Measurements from ENCODE around the gene SLC26A1.

The SLC26A1 gene

DNA sequence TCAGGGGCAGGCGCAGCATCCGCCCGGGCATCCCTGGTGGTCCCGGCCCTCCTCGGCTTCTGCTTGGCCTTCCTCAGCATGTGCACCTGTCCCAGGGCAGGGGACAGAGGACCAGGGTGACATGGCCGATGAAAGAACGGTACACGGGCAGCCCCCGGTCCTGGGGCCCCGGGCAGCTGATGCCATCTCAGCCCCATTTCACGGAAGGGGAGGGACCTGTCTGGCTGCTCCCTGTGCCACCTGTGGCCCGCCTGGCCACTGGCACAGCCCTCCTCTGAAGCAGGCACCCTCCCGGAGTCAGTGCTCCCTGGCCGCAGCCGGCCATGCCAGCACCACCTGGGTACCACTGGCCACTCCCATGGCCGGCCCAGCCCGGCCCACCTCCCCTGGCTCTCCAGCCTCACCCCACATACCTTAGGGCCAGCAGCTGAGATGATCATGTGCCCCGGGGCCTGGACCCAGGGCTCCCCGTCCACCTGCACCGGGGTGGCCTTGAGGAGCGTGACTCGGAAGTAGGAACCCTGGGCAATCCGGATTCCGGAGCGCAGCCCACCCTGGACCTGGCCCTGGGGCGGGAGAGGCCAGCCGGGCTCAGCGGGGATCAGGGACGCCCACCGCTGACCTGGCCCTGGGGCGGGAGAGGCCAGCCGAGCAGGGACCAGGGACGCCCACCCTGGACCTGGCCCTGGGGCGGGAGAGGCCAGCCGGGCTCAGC, 32.4 kb downstream of the SLC26A1 start:
- no peak for DNase-seq (ENCODE audit: low read depth)
- no peak overlapping the region for H3K4me3 ChIP-seq (replicated peaks; ENCODE audit: low read depth, low read length)
- TF ChIP-seq, protein P1, sequence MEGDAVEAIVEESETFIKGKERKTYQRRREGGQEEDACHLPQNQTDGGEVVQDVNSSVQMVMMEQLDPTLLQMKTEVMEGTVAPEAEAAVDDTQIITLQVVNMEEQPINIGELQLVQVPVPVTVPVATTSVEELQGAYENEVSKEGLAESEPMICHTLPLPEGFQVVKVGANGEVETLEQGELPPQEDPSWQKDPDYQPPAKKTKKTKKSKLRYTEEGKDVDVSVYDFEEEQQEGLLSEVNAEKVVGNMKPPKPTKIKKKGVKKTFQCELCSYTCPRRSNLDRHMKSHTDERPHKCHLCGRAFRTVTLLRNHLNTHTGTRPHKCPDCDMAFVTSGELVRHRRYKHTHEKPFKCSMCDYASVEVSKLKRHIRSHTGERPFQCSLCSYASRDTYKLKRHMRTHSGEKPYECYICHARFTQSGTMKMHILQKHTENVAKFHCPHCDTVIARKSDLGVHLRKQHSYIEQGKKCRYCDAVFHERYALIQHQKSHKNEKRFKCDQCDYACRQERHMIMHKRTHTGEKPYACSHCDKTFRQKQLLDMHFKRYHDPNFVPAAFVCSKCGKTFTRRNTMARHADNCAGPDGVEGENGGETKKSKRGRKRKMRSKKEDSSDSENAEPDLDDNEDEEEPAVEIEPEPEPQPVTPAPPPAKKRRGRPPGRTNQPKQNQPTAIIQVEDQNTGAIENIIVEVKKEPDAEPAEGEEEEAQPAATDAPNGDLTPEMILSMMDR (IDR thresholded peaks at IDR 0.05; ENCODE audit: low read length, missing control alignments): no peak

DNA sequence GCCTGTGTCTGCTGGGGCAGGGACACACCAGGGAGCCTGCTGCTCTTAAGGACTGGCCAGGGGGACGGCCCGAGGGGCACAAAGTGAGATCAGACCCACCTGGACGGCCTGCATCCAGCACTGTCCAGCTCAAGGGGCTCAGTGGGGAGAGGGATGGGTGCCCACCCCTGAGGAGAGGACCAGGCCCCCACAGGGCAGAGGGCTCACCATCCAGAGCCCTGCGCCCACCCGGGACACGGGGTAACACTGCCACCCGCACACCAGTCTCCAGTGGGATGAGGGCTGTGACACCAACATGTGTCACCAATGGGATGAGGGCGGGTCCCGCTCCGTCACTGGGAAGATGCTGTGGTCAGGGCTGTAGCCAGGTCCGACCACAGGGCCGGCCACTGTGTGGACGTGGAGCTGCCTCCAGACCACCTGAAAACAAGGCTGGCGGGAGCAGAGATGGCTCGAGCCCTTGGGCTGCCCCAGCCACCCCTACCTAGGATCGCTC, 33.0 kb downstream of the SLC26A1 start:
- no peak for DNase-seq (ENCODE audit: low read depth)
- TF ChIP-seq, protein P1 (IDR thresholded peaks at IDR 0.05; ENCODE audit: low read length, missing control alignments): no peak

DNA sequence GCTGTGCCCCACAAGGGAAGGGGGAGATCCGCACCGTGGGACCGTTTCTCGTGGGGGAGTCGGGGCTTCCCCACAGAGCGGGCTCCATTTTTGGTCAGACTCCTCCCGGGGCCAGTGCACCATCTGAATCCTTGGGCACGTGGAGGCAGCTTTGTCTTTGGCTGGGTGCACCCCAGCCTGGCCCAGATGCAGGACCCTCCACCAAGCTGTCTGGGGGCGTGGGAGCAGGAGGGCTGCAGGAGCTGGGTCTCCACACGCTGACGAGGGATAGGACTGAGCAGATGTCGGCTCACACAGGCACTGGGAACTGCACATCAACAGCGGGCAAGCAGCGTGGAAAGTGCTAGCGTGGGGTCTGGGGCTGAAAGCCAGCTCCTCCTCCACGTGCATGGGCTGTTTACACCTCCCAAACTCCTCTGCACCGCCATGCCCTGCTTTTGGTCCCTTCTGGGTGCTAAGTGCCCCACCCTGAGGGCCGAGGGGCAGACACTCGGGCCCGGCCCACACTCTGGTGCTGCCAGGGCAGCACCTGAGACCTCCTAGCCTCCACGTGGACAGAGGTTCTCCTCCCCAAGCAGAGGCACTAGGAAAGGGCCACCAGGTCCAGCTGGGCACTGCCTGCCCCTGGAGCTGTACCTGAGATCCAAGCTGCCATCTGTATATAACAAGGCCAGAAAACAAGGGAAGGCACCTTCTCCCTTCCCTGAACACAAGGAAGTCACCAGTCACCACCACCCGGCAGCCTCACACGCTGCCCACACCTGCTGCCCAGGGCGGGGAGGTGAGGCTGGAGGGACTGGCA, 33.7 kb downstream of the SLC26A1 start:
- no peak overlapping the region for H3K4me3 ChIP-seq (replicated peaks; ENCODE audit: low read depth, low read length)
- no peak for DNase-seq (ENCODE audit: low read depth)
- TF ChIP-seq, protein P1 (IDR thresholded peaks at IDR 0.05; ENCODE audit: low read length, missing control alignments): no peak

More for the DNA sequence above, 33.0 kb downstream of the SLC26A1 start:
- H3K4me3 ChIP-seq (replicated peaks; ENCODE audit: low read depth, low read length): no peak overlapping the region

DNA sequence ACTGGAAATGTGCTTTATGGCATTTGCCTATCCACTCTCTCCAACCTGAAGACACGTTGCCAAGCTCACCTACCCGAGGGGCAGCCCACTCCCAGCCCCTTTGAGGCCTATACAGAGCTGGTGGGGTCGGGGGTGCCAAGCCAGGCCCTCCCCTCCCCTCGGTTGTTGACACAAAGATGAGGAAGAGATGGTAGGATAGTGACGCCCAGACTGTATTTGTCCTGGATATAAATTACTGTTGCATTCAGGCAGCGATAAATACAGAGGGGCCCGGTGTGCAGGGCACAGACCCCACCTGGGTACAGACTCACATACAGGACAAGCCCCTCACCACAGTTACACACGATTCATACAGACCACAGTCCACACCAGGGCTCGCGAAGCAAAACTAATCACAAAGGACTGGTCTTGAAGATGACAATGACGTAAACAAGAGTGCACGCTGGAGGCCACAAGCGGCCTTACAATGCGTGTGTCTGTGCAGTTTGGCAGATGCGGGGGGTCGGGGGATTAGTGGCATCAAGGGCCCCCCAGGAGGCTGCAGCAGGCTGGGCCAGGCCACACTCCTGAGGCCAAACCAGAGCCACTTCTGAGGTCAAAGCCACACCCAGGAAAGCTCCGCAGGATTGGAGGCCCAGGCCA, 34.4 kb downstream of the SLC26A1 start:
- DNase-seq (ENCODE audit: low read depth): no peak
- H3K4me3 ChIP-seq (replicated peaks; ENCODE audit: low read depth, low read length): no peak overlapping the region
- TF ChIP-seq, protein P1 (IDR thresholded peaks at IDR 0.05; ENCODE audit: low read length, missing control alignments): no peak

DNA sequence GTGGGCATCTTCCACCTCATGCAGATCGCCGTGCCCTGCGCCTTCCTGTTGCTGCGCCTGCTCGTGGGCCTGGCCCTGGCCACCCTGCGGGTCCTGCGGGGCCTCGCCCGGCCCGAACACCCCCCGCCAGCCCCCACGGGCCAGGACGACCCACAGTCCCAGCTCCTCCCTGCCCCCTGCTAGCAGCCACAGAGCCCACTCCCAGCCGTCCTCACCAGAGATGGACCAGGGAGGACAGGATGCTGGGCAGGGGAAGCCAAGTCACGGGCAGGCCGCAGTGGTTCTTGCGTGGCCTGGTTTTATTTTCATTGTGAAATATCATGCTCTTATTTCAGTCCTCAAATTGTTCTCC, 34.9 kb downstream of the SLC26A1 start:
- H3K4me3 ChIP-seq (replicated peaks; ENCODE audit: low read depth, low read length): no peak overlapping the region
- TF ChIP-seq, protein P1 (IDR thresholded peaks at IDR 0.05; ENCODE audit: low read length, missing control alignments): no peak
- DNase-seq (ENCODE audit: low read depth): no peak

DNA sequence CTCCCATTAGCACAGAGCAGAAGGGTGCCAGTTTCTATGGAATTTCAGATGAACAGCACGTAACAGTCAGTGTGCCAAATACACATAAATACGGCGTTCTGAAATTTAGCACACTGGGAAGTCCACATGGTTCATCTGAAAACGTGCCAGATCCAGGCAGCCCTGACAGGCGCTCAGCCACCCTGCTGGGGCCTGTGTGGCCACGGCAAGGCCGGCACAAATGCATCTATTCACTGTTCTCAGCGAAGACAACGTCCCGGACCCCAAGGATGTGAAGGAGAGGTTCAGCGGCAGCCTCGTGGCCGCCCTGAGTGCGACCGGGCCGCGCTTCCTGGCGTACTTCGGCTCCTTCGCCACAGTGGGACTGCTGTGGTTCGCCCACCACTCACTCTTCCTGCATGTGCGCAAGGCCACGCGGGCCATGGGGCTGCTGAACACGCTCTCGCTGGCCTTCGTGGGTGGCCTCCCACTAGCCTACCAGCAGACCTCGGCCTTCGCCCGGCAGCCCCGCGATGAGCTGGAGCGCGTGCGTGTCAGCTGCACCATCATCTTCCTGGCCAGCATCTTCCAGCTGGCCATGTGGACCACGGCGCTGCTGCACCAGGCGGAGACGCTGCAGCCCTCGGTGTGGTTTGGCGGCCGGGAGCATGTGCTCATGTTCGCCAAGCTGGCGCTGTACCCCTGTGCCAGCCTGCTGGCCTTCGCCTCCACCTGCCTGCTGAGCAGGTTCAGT, 35.5 kb downstream of the SLC26A1 start:
- H3K4me3 ChIP-seq (replicated peaks; ENCODE audit: low read depth, low read length): no peak overlapping the region
- TF ChIP-seq, protein P1 (IDR thresholded peaks at IDR 0.05; ENCODE audit: low read length, missing control alignments): no peak
- DNase-seq (ENCODE audit: low read depth): no peak

Measured in fibroblast of pulmonary artery (primary cell).